GM23248 (cell line): ENCODE measurements around the gene BDH1.

Source experiments
- EZH2 ChIP-seq: fragments of 200-600 bp; sonication (generic); IDR thresholded peaks from 2 replicates; pipeline ENCODE4 v1.6.1; 2018; ENCODE audit warnings: antibody characterized with exemption, mild to moderate bottlenecking; ENCODE audit not compliant: insufficient read depth, poor library complexity, severe bottlenecking
- EZH2phosphoT487 ChIP-seq: fragments of 200-600 bp; sonication (generic); IDR thresholded peaks from 2 replicates; pipeline ENCODE4 v1.6.1; 2018; ENCODE audit warnings: antibody characterized with exemption, moderate library complexity, mild to moderate bottlenecking, low read depth; ENCODE audit not compliant: insufficient read depth

GRCh38 chr3:197545101-197545500, 10.7 kb downstream of the BDH1 start:
- TF ChIP-seq EZH2 = no peak
- no peak for TF ChIP-seq EZH2phosphoT487
